Measurements from ENCODE around the gene ACER3.

- no peak for TF ChIP-seq L3MBTL2 (conservative IDR thresholded peaks at IDR 0.05)
- TF ChIP-seq FOXK2 (IDR thresholded peaks at IDR 0.05), result no peak
- TF ChIP-seq ELF4 (IDR thresholded peaks at IDR 0.05), result no peak
- TF ChIP-seq LEF1 (IDR thresholded peaks at IDR 0.05; ENCODE audit: borderline replicate concordance), result no peak
- no peak for TF ChIP-seq FOXM1 (IDR thresholded peaks at IDR 0.05; ENCODE audit: borderline replicate concordance)
- TF ChIP-seq BHLHE40 (IDR thresholded peaks at IDR 0.05; ENCODE audit: borderline replicate concordance), result no peak
- TF ChIP-seq PKNOX1 (IDR thresholded peaks at IDR 0.05), result no peak
- TF ChIP-seq SP1 (IDR thresholded peaks at IDR 0.05), result no peak
- TF ChIP-seq HDGF (IDR thresholded peaks at IDR 0.05; ENCODE audit: borderline replicate concordance), result no peak
- TF ChIP-seq ARNT (IDR thresholded peaks at IDR 0.05), result no peak
- TF ChIP-seq TARDBP (IDR thresholded peaks at IDR 0.05), result no peak
- no peak for TF ChIP-seq NFRKB (IDR thresholded peaks at IDR 0.05)
Observed at GRCh38 chr11:77044886-77045285, 184.2 kb downstream of the ACER3 start.

Data from HEK293T (cell line).